Panc1 (cell line): ENCODE results near the gene GPR157. TPM values are rescaled to one million over a fixed set of nuclear protein-coding genes. Genes with fewer than 3 reads are reported as not detected.

ENCODE experiments used
- ATAC-seq: fragments of 200-7000 bp; cut with Tn5 transposase; 2 replicates; pipeline ENCODE4 v1.9.1; 2020; ENCODE audit warnings: mild to moderate bottlenecking, moderate library complexity
- BruUV-seq: library from RNA; stranded (reverse); fragments of 400-500 nt; replicated peaks from 2 replicates; lab custom pipeline; 2021; lab: Mats Ljungman, UMichigan
- CTCF ChIA-PET: fragments of 300-600 bp; sonication (Branson Sonifier 250); formaldehyde crosslinking; loops from one replicate; lab custom pipeline; 2022; ENCODE audit warnings: antibody characterized with exemption; lab: Charles Lee
- POLR2A ChIA-PET: fragments of 300-600 bp; sonication (Branson Sonifier 250); formaldehyde crosslinking; loops from one replicate; lab custom pipeline; 2022; ENCODE audit warnings: antibody characterized with exemption; lab: Charles Lee
- DNase-seq: peaks from one replicate; pipeline ENCODE4 v3.0.0-alpha.2; 2010; ENCODE audit warnings: low read depth, low spot score
- H3K27ac ChIP-seq: 2 replicates; pipeline ENCODE4 v1.5.1; 2011; ENCODE audit warnings: mild to moderate bottlenecking, low read length, inconsistent platforms
- H3K27me3 ChIP-seq: fragments of 200-500 bp; sonication (Bioruptor generic); 2 replicates; pipeline ENCODE4 v1.6.0; 2014; ENCODE audit warnings: low read length, inconsistent platforms; ENCODE audit not compliant: control insufficient read depth, insufficient read depth
- H3K36me3 ChIP-seq: fragments of 200-500 bp; sonication (Bioruptor generic); 2 replicates; pipeline ENCODE4 v1.5.1; 2014; ENCODE audit warnings: inconsistent platforms, mild to moderate bottlenecking, low read length, moderate library complexity; ENCODE audit not compliant: control insufficient read depth, insufficient read depth
- H3K4me1 ChIP-seq: 2 replicates; pipeline ENCODE4 v1.5.1; 2011; ENCODE audit warnings: inconsistent platforms, mild to moderate bottlenecking, low read length, moderate library complexity; ENCODE audit not compliant: control insufficient read depth, insufficient read depth
- H3K4me3 ChIP-seq, 2 experiments: 2 replicates each; pipeline ENCODE4 v1.5.1; 2011 to 2012; ENCODE audit warnings: low read depth in 2 of 2, low read length in 2 of 2, mild to moderate bottlenecking in 2 of 2, inconsistent platforms in 1 of 2, moderate library complexity in 1 of 2
- H3K9me3 ChIP-seq: fragments of 200-500 bp; sonication (Bioruptor generic); 2 replicates; pipeline ENCODE4 v1.5.1; 2014; ENCODE audit warnings: low read depth, mild to moderate bottlenecking, inconsistent platforms, low read length, moderate library complexity; ENCODE audit not compliant: control insufficient read depth, insufficient read depth
- POLR2AphosphoS5 ChIP-seq: IDR thresholded peaks from 2 replicates; pipeline ENCODE4 v1.6.1; 2012; ENCODE audit warnings: mild to moderate bottlenecking, low read depth, low read length, moderate library complexity
- SIN3A ChIP-seq: IDR thresholded peaks from 2 replicates; pipeline ENCODE4 v1.6.1; 2012; ENCODE audit warnings: low read depth, mild to moderate bottlenecking, low read length, moderate library complexity, borderline replicate concordance; ENCODE audit not compliant: insufficient read depth
- TCF7L2 ChIP-seq: IDR thresholded peaks from 2 replicates; pipeline ENCODE4 v1.6.1; 2011; ENCODE audit warnings: mild to moderate bottlenecking, low read depth, low read length, inconsistent platforms
- in situ Hi-C: cut with HindIII; loops from 2 replicates; pipeline ENCODE4 v1.10.0; 2016; ENCODE audit warnings: low sequenced_read_pairs, low pct_unique_long_range_greater_than_20kb
- intact Hi-C: fragments of 100-400 bp; cut with micrococcal nuclease; formaldehyde crosslinking; loops from one replicate; pipeline ENCODE4 v1.10.0; 2022; ENCODE audit not compliant: unreplicated experiment
- total RNA-seq: library from RNA; stranded (reverse); gene quantifications from one replicate; pipeline ENCODE4 v1.2.1, GENCODE V29; 2021; ENCODE audit not compliant: unreplicated experiment
- TF ChIP-seq, protein P1 (sequence below), 2 experiments: IDR thresholded peaks; 2 replicates each; pipeline ENCODE4 v1.6.1; 2011 to 2012; ENCODE audit warnings: low read depth in 2 of 2, control low read depth in 1 of 2, low read length in 1 of 2, mild to moderate bottlenecking in 1 of 2, moderate library complexity in 1 of 2; ENCODE audit not compliant: insufficient read depth in 1 of 2
- TF ChIP-seq, protein P2 (sequence below): fragments of 450-650 bp; IDR thresholded peaks from 2 replicates; pipeline ENCODE4 v1.5.1; 2017; ENCODE audit warnings: mild to moderate bottlenecking

GPR157 gene
- total RNA-seq, 1 experiment from 2014 or later, result 19.8 TPM

DNA sequence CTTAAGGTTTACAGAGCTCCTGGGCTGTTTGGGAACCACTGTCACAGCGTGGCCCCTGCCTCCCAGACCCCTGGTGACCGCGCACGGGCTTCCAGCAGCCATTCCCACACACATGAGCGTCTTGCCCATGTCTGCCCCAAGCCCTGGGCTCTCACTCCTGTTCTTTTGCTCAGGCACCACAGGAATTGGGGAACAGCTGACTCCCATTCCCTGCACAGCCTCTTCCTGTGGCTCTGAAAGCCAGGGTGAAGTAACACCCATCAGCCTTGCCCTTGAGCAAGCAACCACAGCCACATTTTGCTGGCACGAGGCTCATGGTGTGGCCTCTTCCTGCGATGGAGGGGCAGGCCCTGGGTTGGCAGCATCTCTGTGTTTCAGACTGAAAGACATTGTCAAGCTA, 14.3 kb upstream of the GPR157 start:
- in situ Hi-C loops (no loop called here), intact Hi-C loops (loop anchor here (5.0 kb wide), 1 partner anchor 54 kb away; no protein-coding TSS in a partner anchor)
- Histone ChIP-seq H3K27ac (no peak overlapping the region), H3K4me1 (no peaks in the 10 kb centered on the region), H3K9me3 (no peaks in the 10 kb centered on the region), H3K36me3 (no peaks in the 10 kb centered on the region), H3K4me3 (no peak overlapping the region), H3K27me3 (no peaks in the 10 kb centered on the region)
- DNase-seq (no peak), ATAC-seq (0 out of 2 replicates have a peak, but pooled peaks have one; percentile 9)
- TF ChIP-seq SIN3A (no peak), POLR2AphosphoS5 (no peak), TCF7L2 (no peak)
- TF ChIP-seq, protein P1, sequence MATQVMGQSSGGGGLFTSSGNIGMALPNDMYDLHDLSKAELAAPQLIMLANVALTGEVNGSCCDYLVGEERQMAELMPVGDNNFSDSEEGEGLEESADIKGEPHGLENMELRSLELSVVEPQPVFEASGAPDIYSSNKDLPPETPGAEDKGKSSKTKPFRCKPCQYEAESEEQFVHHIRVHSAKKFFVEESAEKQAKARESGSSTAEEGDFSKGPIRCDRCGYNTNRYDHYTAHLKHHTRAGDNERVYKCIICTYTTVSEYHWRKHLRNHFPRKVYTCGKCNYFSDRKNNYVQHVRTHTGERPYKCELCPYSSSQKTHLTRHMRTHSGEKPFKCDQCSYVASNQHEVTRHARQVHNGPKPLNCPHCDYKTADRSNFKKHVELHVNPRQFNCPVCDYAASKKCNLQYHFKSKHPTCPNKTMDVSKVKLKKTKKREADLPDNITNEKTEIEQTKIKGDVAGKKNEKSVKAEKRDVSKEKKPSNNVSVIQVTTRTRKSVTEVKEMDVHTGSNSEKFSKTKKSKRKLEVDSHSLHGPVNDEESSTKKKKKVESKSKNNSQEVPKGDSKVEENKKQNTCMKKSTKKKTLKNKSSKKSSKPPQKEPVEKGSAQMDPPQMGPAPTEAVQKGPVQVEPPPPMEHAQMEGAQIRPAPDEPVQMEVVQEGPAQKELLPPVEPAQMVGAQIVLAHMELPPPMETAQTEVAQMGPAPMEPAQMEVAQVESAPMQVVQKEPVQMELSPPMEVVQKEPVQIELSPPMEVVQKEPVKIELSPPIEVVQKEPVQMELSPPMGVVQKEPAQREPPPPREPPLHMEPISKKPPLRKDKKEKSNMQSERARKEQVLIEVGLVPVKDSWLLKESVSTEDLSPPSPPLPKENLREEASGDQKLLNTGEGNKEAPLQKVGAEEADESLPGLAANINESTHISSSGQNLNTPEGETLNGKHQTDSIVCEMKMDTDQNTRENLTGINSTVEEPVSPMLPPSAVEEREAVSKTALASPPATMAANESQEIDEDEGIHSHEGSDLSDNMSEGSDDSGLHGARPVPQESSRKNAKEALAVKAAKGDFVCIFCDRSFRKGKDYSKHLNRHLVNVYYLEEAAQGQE (IDR thresholded peaks at IDR 0.05; ENCODE audit: insufficient read depth in 1 of 2, low read depth in 2 of 2, low read length in 1 of 2), result no peak
- TF ChIP-seq, protein P2, sequence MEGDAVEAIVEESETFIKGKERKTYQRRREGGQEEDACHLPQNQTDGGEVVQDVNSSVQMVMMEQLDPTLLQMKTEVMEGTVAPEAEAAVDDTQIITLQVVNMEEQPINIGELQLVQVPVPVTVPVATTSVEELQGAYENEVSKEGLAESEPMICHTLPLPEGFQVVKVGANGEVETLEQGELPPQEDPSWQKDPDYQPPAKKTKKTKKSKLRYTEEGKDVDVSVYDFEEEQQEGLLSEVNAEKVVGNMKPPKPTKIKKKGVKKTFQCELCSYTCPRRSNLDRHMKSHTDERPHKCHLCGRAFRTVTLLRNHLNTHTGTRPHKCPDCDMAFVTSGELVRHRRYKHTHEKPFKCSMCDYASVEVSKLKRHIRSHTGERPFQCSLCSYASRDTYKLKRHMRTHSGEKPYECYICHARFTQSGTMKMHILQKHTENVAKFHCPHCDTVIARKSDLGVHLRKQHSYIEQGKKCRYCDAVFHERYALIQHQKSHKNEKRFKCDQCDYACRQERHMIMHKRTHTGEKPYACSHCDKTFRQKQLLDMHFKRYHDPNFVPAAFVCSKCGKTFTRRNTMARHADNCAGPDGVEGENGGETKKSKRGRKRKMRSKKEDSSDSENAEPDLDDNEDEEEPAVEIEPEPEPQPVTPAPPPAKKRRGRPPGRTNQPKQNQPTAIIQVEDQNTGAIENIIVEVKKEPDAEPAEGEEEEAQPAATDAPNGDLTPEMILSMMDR, result no peak
- CTCF ChIA-PET, result interaction anchor here (0.6 to 0.9 kb wide), 2 partner anchors 14 to 91 kb away, joined by 3 read pairs; no protein-coding TSS in a partner anchor
- BruUV-seq, result no TSS peak
- POLR2A ChIA-PET, result no interaction called here

DNA sequence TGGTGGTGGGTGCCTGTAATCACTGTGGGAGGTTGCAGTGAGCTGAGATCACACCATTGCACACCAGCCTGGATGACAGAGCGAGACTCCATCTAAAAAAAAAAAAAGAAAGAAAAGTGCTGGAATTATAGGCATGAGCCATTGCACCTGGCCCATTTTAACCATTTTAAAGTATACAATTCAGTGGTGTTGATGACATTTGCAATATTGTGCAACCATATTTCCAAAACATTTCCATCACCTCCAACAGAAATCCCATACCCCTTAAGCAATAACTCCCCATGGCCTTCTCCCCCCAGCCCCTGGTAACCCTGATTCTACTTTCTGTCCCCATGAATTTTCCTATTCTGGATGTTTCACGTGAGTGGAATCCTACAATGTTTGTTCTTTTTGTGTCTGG, 11.0 kb upstream of the GPR157 start:
- TF ChIP-seq SIN3A, result no peak
- TF ChIP-seq, protein P1 (IDR thresholded peaks at IDR 0.05; ENCODE audit: insufficient read depth in 1 of 2, low read depth in 2 of 2, low read length in 1 of 2), result no peak
- TF ChIP-seq POLR2AphosphoS5, result no peak
- no peak for TF ChIP-seq TCF7L2
- TF ChIP-seq, protein P2, result no peak
- in situ Hi-C loops, result no loop called here
- H3K36me3 ChIP-seq, result no peaks in the 10 kb centered on the region
- no peak overlapping the region for H3K4me3 ChIP-seq
- H3K27me3 ChIP-seq, result no peaks in the 10 kb centered on the region
- no TSS peak for BruUV-seq
- H3K9me3 ChIP-seq, result no peaks in the 10 kb centered on the region
- no peak overlapping the region for H3K27ac ChIP-seq
- DNase-seq (no peak), ATAC-seq (no peak)
- ChIA-PET CTCF (no interaction called here), POLR2A (no interaction called here)
- intact Hi-C loops, result loop anchor here (5.0 kb wide), 1 partner anchor 57 kb away; no protein-coding TSS in a partner anchor
- no peaks in the 10 kb centered on the region for H3K4me1 ChIP-seq
